DOHH2 (cell line): Measurements from ENCODE around the gene KIF18B.
"Not testable (repeated sequence)": the region's sequence is repeated elsewhere in the genome, so short reads cannot be mapped to it uniquely, and the experiment has no call there.

Source experiments
- H3F3A ChIP-seq: fragments of 200-600 bp; sonication (generic), shearing (Covaris generic); 2 replicates; pipeline ENCODE4 v1.6.0; 2016; ENCODE audit warnings: antibody characterized with exemption, mild to moderate bottlenecking; ENCODE audit not compliant: control insufficient read depth, insufficient read depth
- H3K27ac ChIP-seq: fragments of 200-600 bp; sonication (generic); 2 replicates; pipeline ENCODE4 v1.5.1; 2014; ENCODE audit warnings: low read depth, mild to moderate bottlenecking, low read length, moderate library complexity
- H3K27me3 ChIP-seq: fragments of 200-600 bp; sonication (generic); 2 replicates; pipeline ENCODE4 v1.6.1; 2014; ENCODE audit warnings: mild to moderate bottlenecking, low read length, mixed read lengths; ENCODE audit not compliant: control insufficient read depth
- H3K36me3 ChIP-seq: fragments of 200-600 bp; sonication (generic); 2 replicates; pipeline ENCODE4 v1.6.1; 2014; ENCODE audit warnings: mild to moderate bottlenecking, low read length, moderate library complexity, mixed read lengths; ENCODE audit not compliant: control insufficient read depth
- H3K4me1 ChIP-seq: fragments of 200-600 bp; sonication (generic); 2 replicates; pipeline ENCODE4 v1.6.1; 2014; ENCODE audit warnings: mild to moderate bottlenecking, low read length, mixed read lengths; ENCODE audit not compliant: control insufficient read depth
- H3K4me2 ChIP-seq: fragments of 200-600 bp; sonication (generic); 2 replicates; pipeline ENCODE4 v1.6.0; 2014; ENCODE audit warnings: mild to moderate bottlenecking, low read length, moderate library complexity
- H3K4me3 ChIP-seq: fragments of 200-600 bp; sonication (generic); 2 replicates; pipeline ENCODE4 v1.5.1; 2014; ENCODE audit warnings: mild to moderate bottlenecking, low read length, mixed read lengths
- H3K79me2 ChIP-seq: fragments of 200-600 bp; sonication (generic); 2 replicates; pipeline ENCODE4 v1.6.1; 2014; ENCODE audit warnings: mild to moderate bottlenecking, low read length, mixed read lengths; ENCODE audit not compliant: control insufficient read depth
- H3K9me2 ChIP-seq: fragments of 200-600 bp; sonication (generic); replicated peaks from 2 replicates; pipeline ENCODE4 v1.6.1; 2014; ENCODE audit warnings: mild to moderate bottlenecking, low read length, mixed read lengths; ENCODE audit not compliant: control insufficient read depth
- H3K9me3 ChIP-seq: fragments of 200-600 bp; sonication (generic); 2 replicates; pipeline ENCODE4 v1.6.1; 2014; ENCODE audit warnings: antibody characterized with exemption, low read length, mixed read lengths; ENCODE audit not compliant: control insufficient read depth, insufficient read depth
- H4K20me1 ChIP-seq: fragments of 200-600 bp; sonication (generic); 2 replicates; pipeline ENCODE4 v1.6.0; 2014; ENCODE audit warnings: low read depth, mild to moderate bottlenecking, antibody characterized with exemption, low read length, moderate library complexity; ENCODE audit not compliant: control insufficient read depth, insufficient read depth
- EZH2phosphoT487 ChIP-seq: fragments of 200-600 bp; sonication (generic); IDR thresholded peaks from 2 replicates; pipeline ENCODE4 v1.6.1; 2017; ENCODE audit warnings: borderline replicate concordance, mild to moderate bottlenecking, antibody characterized with exemption, low read length, moderate library complexity, mixed read lengths
- TF ChIP-seq, protein P1 (sequence below): fragments of 200-600 bp; sonication (generic); IDR thresholded peaks from one replicate; pipeline ENCODE4 v1.5.1; 2014; ENCODE audit warnings: antibody characterized with exemption, mild to moderate bottlenecking, low read depth, low read length; ENCODE audit not compliant: poor library complexity, severe bottlenecking

The KIF18B gene

DNA sequence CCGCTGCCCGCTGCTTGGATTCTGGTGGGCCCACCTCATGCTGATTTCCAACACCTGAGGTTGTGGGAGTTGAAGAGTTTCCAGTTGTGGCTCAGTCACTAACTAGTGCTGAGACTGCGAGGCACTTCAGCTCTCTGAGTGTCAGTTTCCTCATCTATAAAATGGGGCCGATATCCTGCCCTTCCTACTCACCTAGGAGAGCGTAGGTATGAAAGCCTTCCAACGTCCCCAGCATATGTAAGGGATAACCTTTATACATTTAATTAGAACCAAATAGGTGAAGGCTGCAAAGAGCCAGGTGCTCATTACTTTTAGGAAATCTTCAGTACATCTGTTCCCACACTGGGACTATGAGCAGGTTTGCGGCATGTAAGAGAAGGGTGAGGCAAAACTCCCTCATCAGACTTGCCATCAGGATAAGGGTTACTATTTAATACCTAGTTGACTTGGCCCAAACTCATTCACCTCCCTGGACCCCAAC, 782 bp upstream of the KIF18B start:
- H3K27ac ChIP-seq: peak overlapping the region; percentile 44; the same call in 1 of the 2 replicates
- peaks cover 41% of the 10 kb centered on the region for H3K79me2 ChIP-seq

DNA sequence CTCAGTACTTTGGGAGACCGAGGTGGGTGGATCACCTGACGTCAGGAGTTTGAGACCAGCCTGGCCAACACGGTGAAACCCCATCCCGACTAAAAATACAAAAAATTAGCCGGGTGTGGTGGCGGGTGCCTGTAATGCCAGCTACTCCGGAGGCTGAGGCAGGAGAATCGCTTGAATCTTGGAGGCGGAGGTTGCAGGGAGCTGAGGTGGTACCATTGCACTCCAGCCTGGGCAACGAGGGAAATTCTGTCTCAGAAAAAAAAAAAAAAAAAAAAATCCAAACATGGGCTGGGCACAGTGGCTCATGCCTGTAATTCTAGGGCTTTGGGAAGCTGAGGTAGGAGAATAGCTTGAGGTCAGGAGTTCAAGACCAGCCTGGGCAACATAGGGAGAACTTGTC, 1.9 kb downstream of the KIF18B start:
- peak overlapping the region; percentile 80 for H3K4me3 ChIP-seq
- H3K27ac ChIP-seq: not testable (repeated sequence)

More for the DNA sequence above, 782 bp upstream of the KIF18B start:
- Histone ChIP-seq H4K20me1 (no peaks in the 10 kb centered on the region), H3K4me2 (peak overlapping the region; percentile 77), H3F3A (peaks cover 4% of the 10 kb centered on the region), H3K9me3 (no peaks in the 10 kb centered on the region), H3K27me3 (no peaks in the 10 kb centered on the region), H3K4me1 (peaks cover 25% of the 10 kb centered on the region), H3K36me3 (peaks cover 34% of the 10 kb centered on the region), H3K4me3 (peak overlapping the region; percentile 80), H3K9me2 (no peaks in the 10 kb centered on the region)
- TF ChIP-seq, protein P1, sequence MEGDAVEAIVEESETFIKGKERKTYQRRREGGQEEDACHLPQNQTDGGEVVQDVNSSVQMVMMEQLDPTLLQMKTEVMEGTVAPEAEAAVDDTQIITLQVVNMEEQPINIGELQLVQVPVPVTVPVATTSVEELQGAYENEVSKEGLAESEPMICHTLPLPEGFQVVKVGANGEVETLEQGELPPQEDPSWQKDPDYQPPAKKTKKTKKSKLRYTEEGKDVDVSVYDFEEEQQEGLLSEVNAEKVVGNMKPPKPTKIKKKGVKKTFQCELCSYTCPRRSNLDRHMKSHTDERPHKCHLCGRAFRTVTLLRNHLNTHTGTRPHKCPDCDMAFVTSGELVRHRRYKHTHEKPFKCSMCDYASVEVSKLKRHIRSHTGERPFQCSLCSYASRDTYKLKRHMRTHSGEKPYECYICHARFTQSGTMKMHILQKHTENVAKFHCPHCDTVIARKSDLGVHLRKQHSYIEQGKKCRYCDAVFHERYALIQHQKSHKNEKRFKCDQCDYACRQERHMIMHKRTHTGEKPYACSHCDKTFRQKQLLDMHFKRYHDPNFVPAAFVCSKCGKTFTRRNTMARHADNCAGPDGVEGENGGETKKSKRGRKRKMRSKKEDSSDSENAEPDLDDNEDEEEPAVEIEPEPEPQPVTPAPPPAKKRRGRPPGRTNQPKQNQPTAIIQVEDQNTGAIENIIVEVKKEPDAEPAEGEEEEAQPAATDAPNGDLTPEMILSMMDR: no peak
- TF ChIP-seq EZH2phosphoT487: no peak

DNA sequence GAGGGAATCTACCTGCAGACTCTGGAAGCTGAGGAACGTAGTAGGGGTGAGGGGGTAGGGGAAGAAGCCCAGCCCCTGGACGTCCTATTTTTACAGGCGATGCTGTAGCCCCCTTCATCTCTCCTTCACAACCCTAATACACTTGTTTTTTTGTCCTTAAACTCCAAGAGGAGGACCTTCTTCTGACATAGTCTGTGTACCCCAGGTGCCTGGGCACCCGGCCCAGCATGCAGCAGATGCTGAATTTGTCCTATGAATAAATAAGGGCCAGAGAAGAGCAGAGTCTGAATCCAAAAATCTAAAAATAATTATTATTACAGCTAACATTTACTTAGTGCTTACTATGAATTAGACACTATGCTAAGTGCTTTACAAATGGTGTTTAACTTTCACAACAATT, 5.1 kb downstream of the KIF18B start:
- H3K4me1 ChIP-seq: peaks cover 20% of the 10 kb centered on the region
- no peaks in the 10 kb centered on the region for H3K9me3 ChIP-seq
- H3K4me2 ChIP-seq: no peak overlapping the region
- H4K20me1 ChIP-seq: no peaks in the 10 kb centered on the region
- H3K4me3 ChIP-seq: no peak overlapping the region
- no peaks in the 10 kb centered on the region for H3K9me2 ChIP-seq
- no peak overlapping the region for H3K27ac ChIP-seq
- peaks cover 4% of the 10 kb centered on the region; the same call in 1 of the 2 replicates for H3F3A ChIP-seq
- TF ChIP-seq, protein P1: no peak
- no peak for TF ChIP-seq EZH2phosphoT487
- H3K79me2 ChIP-seq: peaks cover 100% of the 10 kb centered on the region
- H3K27me3 ChIP-seq: no peaks in the 10 kb centered on the region
- peaks cover 78% of the 10 kb centered on the region for H3K36me3 ChIP-seq

More for the DNA sequence above, 1.9 kb downstream of the KIF18B start:
- H4K20me1 ChIP-seq, H3K27me3 ChIP-seq, H3K9me3 ChIP-seq, H3F3A ChIP-seq, H3K9me2 ChIP-seq: not testable (repeated sequence)
- Histone ChIP-seq H3K79me2 (peaks cover 68% of the 10 kb centered on the region), H3K4me1 (peaks cover 29% of the 10 kb centered on the region), H3K36me3 (peaks cover 56% of the 10 kb centered on the region), H3K4me2 (peak overlapping the region; percentile 56)

DNA sequence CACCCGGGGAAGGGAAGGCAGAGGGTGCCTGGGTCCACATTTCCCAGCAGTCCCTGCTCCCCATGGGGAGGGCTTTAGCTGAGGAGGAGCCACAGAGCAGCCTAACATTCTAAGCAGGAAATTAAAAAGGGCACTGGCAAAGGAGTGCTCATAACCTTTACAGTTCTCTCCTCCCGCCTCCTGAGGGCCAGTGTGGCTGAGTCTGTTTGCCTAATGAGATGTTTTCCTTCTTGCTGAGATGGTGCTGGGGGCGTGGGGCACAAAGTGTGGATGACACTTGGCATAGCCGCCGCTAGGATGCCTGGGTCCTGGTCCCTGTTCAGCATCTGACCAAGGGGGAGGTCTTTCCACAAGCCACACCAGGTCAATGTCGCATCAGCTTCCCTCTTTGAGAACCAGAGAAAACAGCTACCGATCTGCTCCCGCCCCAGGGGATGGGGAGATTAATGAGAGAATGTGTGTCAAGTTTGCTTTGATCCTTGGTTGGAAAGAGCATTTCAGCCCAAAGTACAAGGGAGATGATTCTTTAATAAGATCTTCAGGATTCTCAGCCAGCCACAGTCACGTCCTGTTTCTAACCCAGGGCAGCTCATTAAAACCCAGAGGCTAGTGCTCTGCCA, 5.8 kb downstream of the KIF18B start:
- TF ChIP-seq, protein P1: no peak
- no peak for TF ChIP-seq EZH2phosphoT487
- H3K79me2 ChIP-seq: peaks cover 100% of the 10 kb centered on the region
- H3K27ac ChIP-seq: no peak overlapping the region
- no peak overlapping the region for H3K4me3 ChIP-seq
- H3K9me3 ChIP-seq: no peaks in the 10 kb centered on the region
- peaks cover 78% of the 10 kb centered on the region for H3K36me3 ChIP-seq
- peaks cover 7% of the 10 kb centered on the region; the same call in 1 of the 2 replicates for H3F3A ChIP-seq
- no peaks in the 10 kb centered on the region for H4K20me1 ChIP-seq
- H3K4me2 ChIP-seq: no peak overlapping the region
- peaks cover 20% of the 10 kb centered on the region for H3K4me1 ChIP-seq
- H3K9me2 ChIP-seq: no peaks in the 10 kb centered on the region
- H3K27me3 ChIP-seq: no peaks in the 10 kb centered on the region
